HG03095 (cell line): ENCODE results near the gene KCNA5.

Experiments
- ATAC-seq: cut with Tn5 transposase; IDR thresholded peaks from one replicate; pipeline ENCODE4 v1.9.1; 2021; ENCODE audit warnings: moderate library complexity; ENCODE audit not compliant: unreplicated experiment

KCNA5 gene

GRCh38 chr12:5027046-5027821 is 16.4 kb upstream of the KCNA5 start:
- no peak for ATAC-seq

DNA sequence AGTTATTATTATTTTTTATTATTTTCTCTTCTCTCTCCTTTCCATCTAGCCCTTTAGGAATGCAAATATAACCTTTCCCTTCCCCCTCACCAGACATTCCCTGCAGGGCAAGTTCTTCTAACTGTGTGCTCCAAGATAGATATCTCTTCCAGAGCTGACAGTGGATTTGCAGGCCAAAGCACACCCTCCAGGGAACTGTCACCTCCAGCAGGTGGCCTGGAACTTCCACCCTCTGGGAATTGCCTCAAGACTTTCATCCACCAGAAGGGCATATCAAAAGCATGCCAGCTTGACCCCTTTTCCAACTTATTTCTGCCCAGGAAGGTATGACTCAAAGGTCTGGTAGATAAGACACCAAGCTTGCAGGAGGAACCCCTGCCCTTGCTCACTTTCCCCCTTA is 13.6 kb upstream of the KCNA5 start:
- no peak for ATAC-seq

GRCh38 chr12:5031242-5031641 is 12.4 kb upstream of the KCNA5 start:
- no peak for ATAC-seq

DNA sequence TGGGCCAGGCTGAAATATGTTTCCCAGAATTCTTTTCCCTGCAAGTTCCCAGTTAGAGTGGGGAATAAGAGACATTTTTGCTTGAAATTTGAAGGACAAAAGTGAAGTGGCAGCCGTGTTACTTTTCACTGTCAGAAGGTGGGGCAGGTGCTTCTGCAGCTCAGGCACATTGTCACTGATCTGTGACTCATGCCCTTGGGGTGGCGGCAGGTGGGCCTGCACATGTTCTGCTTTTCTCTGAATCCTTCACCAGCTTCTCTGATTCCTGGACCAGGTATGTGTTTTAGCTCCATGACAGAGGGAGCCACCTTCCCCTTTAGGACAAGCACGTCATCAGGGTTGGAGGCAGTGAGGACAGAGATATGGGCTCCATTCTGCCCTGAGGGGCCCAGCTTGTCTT is 11.7 kb upstream of the KCNA5 start:
- no peak for ATAC-seq

DNA sequence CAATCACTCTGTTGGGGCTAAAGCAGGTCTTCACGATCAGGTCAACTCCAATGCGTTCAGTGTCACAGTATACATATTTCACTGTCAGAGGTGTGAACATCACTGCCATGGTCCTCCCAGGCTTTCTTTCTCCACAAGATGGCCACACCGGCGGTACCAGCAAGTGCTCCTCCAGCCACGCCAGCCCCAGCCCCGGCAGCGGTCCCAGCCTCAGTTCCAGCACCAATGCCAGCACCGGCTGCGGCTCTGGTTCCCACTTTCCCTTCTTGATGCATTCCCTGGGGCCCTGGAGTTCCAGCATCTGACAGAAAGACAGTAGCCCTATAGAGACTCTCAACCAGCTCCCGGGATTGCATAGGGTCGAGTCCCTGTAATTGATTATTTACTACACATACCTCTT is 10.9 kb upstream of the KCNA5 start:
- ATAC-seq = no peak

- no peak for ATAC-seq
These were observed 9.8 kb upstream of the KCNA5 start for GRCh38 chr12:5033883-5034282.

DNA sequence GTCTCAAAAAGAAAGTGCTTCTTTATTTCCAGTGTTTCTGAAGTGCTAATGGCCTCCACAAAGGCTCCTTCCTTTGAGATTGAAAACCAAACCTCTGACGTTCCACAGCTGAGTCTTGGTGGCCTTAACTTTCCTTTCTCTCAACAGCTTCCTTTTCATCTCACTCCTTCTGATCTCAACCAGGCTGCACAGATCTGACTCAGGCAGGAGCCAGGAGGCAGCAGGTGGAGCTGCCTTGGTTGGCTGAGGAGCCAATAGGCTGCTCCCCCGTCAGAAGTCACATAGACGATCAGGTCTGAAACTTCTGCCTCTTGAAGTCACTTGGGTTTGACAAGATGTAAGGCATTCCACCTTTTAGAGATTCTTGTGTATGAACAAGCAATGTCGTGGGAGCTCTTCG is 9.1 kb upstream of the KCNA5 start:
- no peak for ATAC-seq

DNA sequence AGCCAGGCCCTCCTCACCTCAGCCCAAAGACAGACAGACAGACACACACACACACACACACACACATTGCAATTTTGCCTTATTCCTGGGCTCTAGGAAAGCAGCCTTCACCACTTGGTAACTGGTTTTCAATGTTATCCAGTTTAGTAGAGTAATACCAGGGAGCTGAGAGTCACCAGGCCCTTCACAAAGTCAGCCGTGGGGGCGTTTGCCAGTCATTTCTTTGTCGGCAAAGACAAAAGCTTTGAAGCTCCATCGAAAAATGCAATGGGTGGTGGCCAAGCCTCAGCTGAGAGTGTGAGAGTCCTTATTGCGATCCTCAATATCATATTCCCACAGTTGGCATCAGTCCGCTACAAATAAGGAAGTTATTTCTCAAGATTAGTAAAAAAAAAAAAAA is 8.1 kb upstream of the KCNA5 start:
- ATAC-seq = no peak

DNA sequence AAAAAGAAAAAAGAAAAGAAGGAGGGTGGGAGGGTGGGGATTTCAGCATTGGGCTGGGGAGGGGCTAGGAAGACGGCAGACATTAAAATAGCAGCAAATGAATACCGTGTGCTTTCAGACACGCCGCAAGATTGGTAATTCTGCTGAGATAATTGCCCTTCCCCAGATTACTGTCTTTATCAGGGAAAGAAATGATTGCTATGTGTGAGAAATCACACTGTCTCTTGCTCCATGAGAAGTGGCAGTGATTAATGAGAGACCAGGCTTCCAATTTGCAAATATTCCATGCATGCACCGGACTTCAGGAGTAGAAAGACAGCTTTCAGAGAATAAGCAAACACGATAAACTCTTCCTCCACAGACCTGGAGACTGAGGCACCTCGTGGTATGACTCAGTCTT is 7.6 kb upstream of the KCNA5 start:
- no peak for ATAC-seq

DNA sequence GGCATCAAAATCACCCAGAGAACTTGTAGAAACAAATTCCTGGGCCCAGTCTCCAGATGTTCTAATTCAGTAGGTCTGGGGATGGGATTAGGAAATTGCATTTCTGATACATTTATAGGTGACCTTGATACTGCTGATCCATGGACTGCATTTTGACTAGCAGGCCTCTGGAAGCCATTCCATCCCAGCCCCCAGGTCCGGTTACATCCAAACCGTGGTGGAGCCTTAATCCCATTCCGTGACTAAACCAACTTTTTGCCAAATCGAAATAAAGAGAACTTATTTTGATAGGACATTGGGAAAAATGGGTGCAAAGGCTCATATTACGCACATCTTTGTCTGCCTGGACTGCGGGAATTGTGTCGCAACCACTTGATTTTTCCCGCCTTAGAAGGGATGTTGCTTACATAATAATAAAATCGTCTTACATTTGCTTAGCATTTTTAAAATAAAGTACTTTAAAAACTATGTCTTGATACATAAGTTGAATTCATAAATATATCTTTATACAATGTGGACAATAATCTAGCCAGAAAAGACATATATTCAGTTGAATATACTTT is 5.8 kb upstream of the KCNA5 start:
- ATAC-seq = no peak

DNA sequence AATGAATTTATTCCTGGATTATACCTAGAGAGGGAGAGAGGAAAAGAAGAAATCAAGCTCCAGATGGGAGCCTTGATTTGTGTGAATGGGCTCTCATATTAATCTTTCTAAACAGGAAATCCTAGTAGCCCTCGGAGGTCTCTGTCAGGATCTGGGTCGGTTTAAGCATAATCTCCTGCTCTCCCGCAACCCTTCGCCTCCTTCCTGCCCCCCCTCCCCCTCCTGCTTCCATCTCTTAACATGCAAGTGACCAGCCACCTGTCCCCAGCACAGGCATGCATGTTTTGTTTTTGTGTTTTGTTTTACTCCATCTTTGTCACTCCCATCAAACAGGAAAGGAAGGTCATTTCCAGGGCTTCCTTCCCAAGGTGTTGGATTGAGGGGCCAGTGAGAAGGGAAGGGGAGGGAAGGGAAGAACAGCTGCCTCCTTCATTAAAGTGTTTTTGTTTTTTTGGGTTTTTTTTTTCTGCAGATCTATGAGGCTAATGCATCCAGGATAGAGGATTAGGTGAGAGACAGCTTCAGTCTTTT is 4.8 kb upstream of the KCNA5 start:
- no peak for ATAC-seq

DNA sequence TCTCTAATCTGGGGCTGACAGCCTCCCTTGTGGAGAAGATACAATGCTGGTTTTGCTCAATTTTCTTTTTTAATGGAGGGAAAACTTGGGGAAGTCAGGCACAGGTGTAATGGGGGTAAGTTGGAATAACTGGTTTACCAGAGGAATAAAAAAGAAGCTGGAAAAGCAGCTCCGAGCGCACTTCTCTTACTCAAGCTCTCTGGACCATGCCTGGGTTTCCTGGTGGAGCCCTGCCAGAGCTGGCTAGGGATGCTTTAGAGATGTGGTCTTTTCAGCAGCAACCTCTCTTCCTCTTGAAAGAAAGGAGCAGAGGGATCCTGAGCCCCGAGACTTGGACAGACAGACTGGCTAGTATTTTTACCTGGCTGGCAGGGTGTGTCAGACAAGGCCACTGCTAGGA is 3.9 kb upstream of the KCNA5 start:
- no peak for ATAC-seq

- ATAC-seq = no peak
These were observed 3.3 kb upstream of the KCNA5 start for GRCh38 chr12:5040368-5040767.

GRCh38 chr12:5044420-5045295 is 979 bp downstream of the KCNA5 start:
- no peak for ATAC-seq

DNA sequence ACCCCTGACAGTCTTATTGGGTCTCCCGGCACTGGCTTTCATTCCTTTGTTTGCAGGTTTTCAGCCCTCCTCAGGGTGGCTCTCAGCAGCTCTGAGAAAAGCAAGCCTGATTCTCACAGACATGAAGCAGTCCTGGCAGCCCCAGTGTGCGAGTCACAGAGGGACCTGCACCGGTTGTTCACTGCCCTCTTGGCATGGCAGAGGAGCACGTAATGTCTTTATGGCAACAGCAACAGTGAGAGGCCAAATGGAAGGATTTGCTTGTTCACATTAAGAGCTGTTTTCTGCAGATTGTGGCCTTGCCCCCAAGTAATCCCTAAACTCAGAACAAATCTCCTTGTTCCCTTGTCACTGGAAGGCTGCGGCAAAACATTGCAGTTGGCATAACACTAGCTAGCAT is 3.4 kb downstream of the KCNA5 start:
- no peak for ATAC-seq

DNA sequence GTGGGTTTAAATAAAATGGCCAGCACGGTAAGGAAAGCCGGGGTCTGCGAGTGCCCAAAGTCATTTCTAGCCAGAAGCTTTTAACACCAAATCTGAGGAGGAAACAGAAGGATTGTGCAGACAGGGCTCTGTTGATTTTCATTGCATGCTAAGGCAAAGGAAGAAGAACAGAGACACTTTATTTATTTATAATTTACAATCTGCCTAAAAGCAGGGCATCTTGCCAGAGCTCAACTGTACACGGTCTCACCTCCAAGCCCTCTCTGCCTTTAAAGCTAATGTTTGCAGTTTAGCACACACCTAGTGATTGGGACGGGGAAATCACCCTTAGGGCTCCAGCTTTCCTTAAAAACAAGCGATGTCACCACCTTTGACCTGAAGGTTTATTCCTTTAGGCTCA is 4.0 kb downstream of the KCNA5 start:
- no peak for ATAC-seq

DNA sequence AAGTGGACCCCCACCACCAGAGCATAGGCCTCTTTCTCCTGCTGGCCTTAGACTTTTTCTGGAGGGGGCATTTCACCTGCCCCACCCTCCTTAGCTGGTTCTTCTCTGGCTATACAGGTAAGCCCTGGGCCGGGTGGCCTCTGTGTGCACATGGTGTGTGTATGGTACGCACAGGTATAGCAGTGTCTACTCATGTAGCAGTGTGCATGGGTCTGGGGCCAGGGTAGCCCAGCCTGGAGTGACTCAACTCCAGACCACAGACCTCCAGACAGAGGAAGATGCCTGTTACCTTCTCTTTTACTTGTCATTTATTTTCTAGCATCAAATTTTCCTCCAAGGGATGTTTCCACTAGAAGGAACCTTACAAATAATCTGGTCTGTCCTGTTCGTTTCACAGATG is 6.9 kb downstream of the KCNA5 start:
- ATAC-seq = no peak

GRCh38 chr12:5051334-5051733 is 7.7 kb downstream of the KCNA5 start:
- no peak for ATAC-seq

DNA sequence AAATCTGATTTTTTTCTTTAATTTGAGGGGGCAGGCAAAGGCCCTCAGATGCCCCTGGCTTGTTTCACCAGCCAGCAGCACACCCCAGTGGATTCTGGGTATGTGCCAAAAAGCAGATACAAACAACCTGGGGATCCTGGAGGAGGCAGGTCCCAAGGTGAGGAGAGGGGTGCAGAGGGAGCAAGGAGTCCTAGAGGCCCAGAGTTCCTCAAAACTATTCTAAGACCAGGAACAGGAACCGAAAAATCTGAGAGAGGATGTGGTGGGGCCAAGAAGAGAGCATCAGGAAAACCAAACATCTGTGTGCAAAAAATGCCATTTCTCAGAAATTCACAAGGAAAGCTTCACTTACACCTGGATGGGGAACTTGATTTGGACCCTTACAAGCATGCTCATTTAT is 8.2 kb downstream of the KCNA5 start:
- no peak for ATAC-seq

DNA sequence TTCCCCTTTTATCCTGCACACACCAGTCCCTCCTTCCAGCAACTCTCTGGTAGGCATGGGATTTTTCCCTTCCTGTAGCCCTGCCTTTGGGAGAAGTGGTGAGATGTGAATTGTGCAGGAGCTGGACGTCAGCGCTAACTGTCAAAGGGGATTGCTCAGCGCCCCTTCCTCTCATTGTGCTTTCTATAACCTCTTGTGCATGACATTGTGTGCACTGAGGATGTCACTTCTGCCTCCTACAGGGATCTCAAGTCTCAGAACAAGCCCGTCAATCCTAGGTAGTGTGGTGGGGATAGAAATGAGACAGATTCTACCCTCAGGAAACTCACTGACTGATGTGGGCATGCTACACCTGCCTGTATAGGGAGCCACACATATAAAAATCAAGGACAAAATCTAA is 8.7 kb downstream of the KCNA5 start:
- ATAC-seq = no peak

GRCh38 chr12:5059358-5059757 is 15.7 kb downstream of the KCNA5 start:
- ATAC-seq = no peak

- no peak for ATAC-seq
These were observed 17.3 kb downstream of the KCNA5 start for GRCh38 chr12:5060958-5061357.
